Common myeloid progenitor, CD34-positive (primary cell): ENCODE data around the gene GANAB.
"Not testable (repeated sequence)": the region's sequence is repeated elsewhere in the genome, so short reads cannot be mapped to it uniquely, and the experiment has no call there.

Experiments used
- CTCF ChIA-PET: fragments of 350-600 bp; sonication (Branson Sonifier 250); formaldehyde crosslinking; loops from one replicate; lab custom pipeline; 2021; ENCODE audit warnings: antibody characterized with exemption; lab: Charles Lee
- POLR2A ChIA-PET: fragments of 350-600 bp; sonication (Branson Sonifier 250); formaldehyde crosslinking; loops from one replicate; lab custom pipeline; 2021; ENCODE audit warnings: antibody characterized with exemption; lab: Charles Lee
- DNase-seq, 3 donors: peaks; one replicate each; pipeline versions ENCODE4 v3.0.0 to v3.0.0-alpha.2; 2013
- H3K27ac ChIP-seq, 2 experiments: 1 replicate in 1 of 2; 2 replicates in 1 of 2; pipeline ENCODE4 v1.7.0; 2013; ENCODE audit warnings: inconsistent platforms in 2 of 2, low read length in 2 of 2, mild to moderate bottlenecking in 2 of 2, low read depth in 1 of 2, moderate library complexity in 1 of 2; ENCODE audit not compliant: severe bottlenecking in 2 of 2, insufficient read depth in 1 of 2, poor library complexity in 1 of 2
- H3K27me3 ChIP-seq, 5 experiments: replicated peaks in 2 of 5; 1 replicate in 3 of 5; 2 replicates in 2 of 5; pipeline versions ENCODE4 v1.6.1 to v1.7.0; 2013; ENCODE audit warnings: low read length in 4 of 5, mild to moderate bottlenecking in 2 of 5, moderate library complexity in 2 of 5, inconsistent platforms in 1 of 5; ENCODE audit not compliant: insufficient read depth in 5 of 5, control insufficient read depth in 4 of 5
- H3K36me3 ChIP-seq, 4 experiments: 1 replicate in 2 of 4; 2 replicates in 2 of 4; pipeline versions ENCODE4 v1.6.1 to v1.7.0; 2013; ENCODE audit warnings: low read length in 3 of 4, control low read depth in 1 of 4, mild to moderate bottlenecking in 1 of 4; ENCODE audit not compliant: control insufficient read depth in 4 of 4, insufficient read depth in 4 of 4
- H3K4me1 ChIP-seq, 4 experiments: 1 replicate in 3 of 4; 2 replicates in 1 of 4; pipeline versions ENCODE4 v1.6.1 to v1.7.1; 2013; ENCODE audit warnings: low read length in 3 of 4, mild to moderate bottlenecking in 3 of 4, control low read depth in 1 of 4, inconsistent platforms in 1 of 4, moderate library complexity in 1 of 4; ENCODE audit not compliant: control insufficient read depth in 4 of 4, insufficient read depth in 4 of 4; ENCODE audit errors: control extremely low read depth in 1 of 4
- H3K4me3 ChIP-seq, 7 experiments: 1 replicate in 4 of 7; 2 replicates in 3 of 7; pipeline versions ENCODE4 v1.5.1 to v1.7.0; 2013; ENCODE audit warnings: mild to moderate bottlenecking in 7 of 7, low read length in 6 of 7, moderate library complexity in 6 of 7, inconsistent platforms in 2 of 7, low read depth in 2 of 7, control low read depth in 1 of 7; ENCODE audit not compliant: insufficient read depth in 4 of 7, control insufficient read depth in 1 of 7; ENCODE audit errors: extremely low read depth in 1 of 7
- H3K9me3 ChIP-seq, 5 experiments: 1 replicate in 4 of 5; 2 replicates in 1 of 5; pipeline versions ENCODE4 v1.6.1 to v1.7.1; 2013; ENCODE audit warnings: low read length in 4 of 5, mild to moderate bottlenecking in 2 of 5, inconsistent platforms in 1 of 5, low read depth in 1 of 5, moderate library complexity in 1 of 5; ENCODE audit not compliant: control insufficient read depth in 4 of 5, insufficient read depth in 2 of 5; ENCODE audit errors: control extremely low read depth in 1 of 5
- WGBS: methylation state at CpG from one replicate; pipeline ENCODE4 v1.1.5; 2013; ENCODE audit not compliant: insufficient coverage; 5-methylcytosine and 5-hydroxymethylcytosine counted together

The GANAB gene

GRCh38 chr11:62593434-62594044, 52.9 kb downstream of the GANAB start:
- no peaks in the 10 kb centered on the region for H3K9me3 ChIP-seq
- no peaks in the 10 kb centered on the region for H3K27me3 ChIP-seq
- no peak overlapping the region for H3K4me3 ChIP-seq
- ChIA-PET POLR2A (interaction anchor here (1.4 kb wide), 1 partner anchor 28 kb away, joined by 5 read pairs; the partner anchor contains the start of gene B3GAT3), CTCF (interaction anchor here (0.6 to 6.9 kb wide), 26 partner anchors 8 to 270 kb away, joined by 3 to 62 read pairs (median 5); partner anchors contain the start of genes C11orf98, CSKMT, EEF1G and GANAB)
- peaks cover 16 to 38% (median 31%) of the 10 kb centered on the region in 4 experiments for H3K4me1 ChIP-seq
- peak; percentile 88 to 94 (median 94) for DNase-seq
- H3K36me3 ChIP-seq, result peaks cover 15 to 61% (median 48%) of the 10 kb centered on the region in 4 experiments
- 71% methylated on average over 10 of the region's 13 CpGs for WGBS
- peak overlapping the region in 1 of 2 experiments; percentile 99 for H3K27ac ChIP-seq

- peaks cover 16 to 35% (median 29%) of the 10 kb centered on the region in 4 experiments for H3K4me1 ChIP-seq
- peak overlapping the region in 1 of 7 experiments; percentile 78 for H3K4me3 ChIP-seq
- no peak for DNase-seq
- ChIA-PET CTCF (interaction anchor here (0.9 to 6.9 kb wide), 24 partner anchors 8 to 271 kb away, joined by 3 to 62 read pairs (median 7); partner anchors contain the start of genes EEF1G, GANAB, LBHD1 and MTA2), POLR2A (interaction anchor here (0.6 to 2.7 kb wide), 3 partner anchors 19 to 179 kb away, joined by 3 to 25 read pairs (median 5); partner anchors contain the start of genes B3GAT3 and EEF1G)
- peak overlapping the region in 1 of 2 experiments; percentile 99 for H3K27ac ChIP-seq
- no peaks in the 10 kb centered on the region for H3K9me3 ChIP-seq
- H3K36me3 ChIP-seq, result peaks cover 12 to 56% (median 46%) of the 10 kb centered on the region in 4 experiments
- 100% methylated on average over 1 of the region's 8 CpGs for WGBS
- no peaks in the 10 kb centered on the region for H3K27me3 ChIP-seq
Observed at GRCh38 chr11:62592989-62593421, 53.4 kb downstream of the GANAB start.

- H3K9me3 ChIP-seq, result no peaks in the 10 kb centered on the region
- H3K36me3 ChIP-seq, result peaks cover 10 to 56% (median 46%) of the 10 kb centered on the region in 4 experiments
- WGBS, result 5% methylated on average over 11 of the region's 17 CpGs
- ChIA-PET POLR2A (interaction anchor here (0.6 to 2.7 kb wide), 19 partner anchors 9 to 249 kb away, joined by 3 to 30 read pairs (median 6); partner anchors contain the start of genes B3GAT3, C11orf98, CSKMT and EEF1G), CTCF (interaction anchor here (0.9 to 6.9 kb wide), 36 partner anchors 9 to 272 kb away, joined by 3 to 62 read pairs (median 4); partner anchors contain the start of genes C11orf98, CSKMT, EEF1G and GANAB)
- peak overlapping the region; percentile 56 to 99 for H3K27ac ChIP-seq
- H3K27me3 ChIP-seq, result no peaks in the 10 kb centered on the region
- H3K4me3 ChIP-seq, result peak overlapping the region in 6 of 7 experiments; percentile 61 to 95 (median 84)
- H3K4me1 ChIP-seq, result peaks cover 16 to 35% (median 29%) of the 10 kb centered on the region in 4 experiments
- DNase-seq, result no peak
Observed at GRCh38 chr11:62592146-62592815, 54.1 kb downstream of the GANAB start.

- DNase-seq, result peak; percentile 100
- POLR2A ChIA-PET, result interaction anchor here (0.6 to 2.7 kb wide), 24 partner anchors 10 to 250 kb away, joined by 3 to 30 read pairs (median 6); partner anchors contain the start of genes B3GAT3, C11orf98, CSKMT and EEF1G
- Histone ChIP-seq H3K4me3 (peak within 1 kb of the TSS; percentile 58 to 95 (median 89)), H3K27me3 (no peaks in the 10 kb centered on the region), H3K9me3 (no peaks in the 10 kb centered on the region), H3K4me1 (peaks cover 16 to 35% (median 29%) of the 10 kb centered on the region in 4 experiments), H3K36me3 (peaks cover 10 to 52% (median 43%) of the 10 kb centered on the region in 4 experiments), H3K27ac (peak within 1 kb of the TSS; percentile 93 to 99)
- WGBS, result 0% methylated on average over 57 of the region's 58 CpGs
- CTCF ChIA-PET, result interaction anchor here (0.9 to 6.9 kb wide), 32 partner anchors 8 to 252 kb away, joined by 3 to 62 read pairs (median 4); partner anchors contain the start of genes C11orf98, CSKMT, EEF1G and GANAB
Observed at GRCh38 chr11:62591448-62592145, 54.8 kb downstream of the GANAB start, which contains the start of gene TUT1. TUT1 (minus strand) TSS chr11:62591523; CDS start chr11:62591485, 38 bp downstream.

- WGBS, result 85% methylated on average over 14 of the region's 18 CpGs
- Histone ChIP-seq H3K36me3 (peaks cover 4 to 42% (median 30%) of the 10 kb centered on the region in 4 experiments), H3K4me3 (no peak overlapping the region), H3K27ac (peak overlapping the region in 1 of 2 experiments; percentile 3), H3K4me1 (peaks cover 16 to 35% (median 29%) of the 10 kb centered on the region in 4 experiments), H3K27me3 (no peaks in the 10 kb centered on the region), H3K9me3 (no peaks in the 10 kb centered on the region)
- ChIA-PET CTCF (interaction anchor here (0.9 to 1.3 kb wide), 5 partner anchors 10 to 194 kb away, joined by 3 to 6 read pairs (median 3); no protein-coding TSS in a partner anchor), POLR2A (no interaction called here)
- DNase-seq, result peak; percentile 53 to 68 (median 63)
Observed at GRCh38 chr11:62588966-62589637, 57.3 kb downstream of the GANAB start.

GRCh38 chr11:62585356-62585755, 61.1 kb downstream of the GANAB start:
- H3K9me3 ChIP-seq, DNase-seq, H3K27ac ChIP-seq, H3K4me3 ChIP-seq, H3K27me3 ChIP-seq, POLR2A ChIA-PET, H3K4me1 ChIP-seq: not testable (repeated sequence)
- peaks cover 4 to 51% (median 38%) of the 10 kb centered on the region in 4 experiments for H3K36me3 ChIP-seq
- CTCF ChIA-PET, result interaction anchor here (1.8 kb wide), 1 partner anchor 11 kb away, joined by 6 read pairs; the partner anchor contains the start of gene EEF1G
- 98% methylated on average over 6 of the region's 7 CpGs for WGBS
